Stimulated activated CD8-positive, alpha-beta memory T cell treated with anti-CD3 and anti-CD28 coated beads, Interleukin-7, amount 100 ng/mL, for 1 hour (primary cell): ENCODE data around the gene CD300H.

Source experiments
- DNase-seq, 2 donors: peaks; one replicate each; pipeline ENCODE4 v3.0.0-alpha.2; 2020; ENCODE audit warnings: low read depth in 2 of 2

CD300H gene

DNA sequence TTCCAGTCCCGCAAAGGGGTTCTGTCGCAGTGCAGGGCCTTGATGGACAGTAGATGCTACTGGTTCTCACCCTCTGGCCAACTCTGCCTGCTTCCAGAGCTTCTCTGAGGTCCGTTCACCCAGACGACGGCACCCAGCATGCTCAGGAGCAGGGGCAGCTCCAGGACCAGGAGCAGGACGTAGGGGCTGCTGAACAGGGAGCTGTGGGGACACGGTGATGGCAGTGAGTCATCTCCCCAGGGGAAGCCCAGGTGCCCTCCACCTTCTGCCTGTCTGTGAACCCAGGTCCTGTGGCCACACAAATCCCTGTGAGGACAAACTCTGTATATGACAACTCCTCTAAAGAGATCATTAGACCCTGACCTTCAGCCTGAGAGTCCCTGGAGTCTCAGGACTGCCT is 18.0 kb downstream of the CD300H start:
- no peak for DNase-seq

DNA sequence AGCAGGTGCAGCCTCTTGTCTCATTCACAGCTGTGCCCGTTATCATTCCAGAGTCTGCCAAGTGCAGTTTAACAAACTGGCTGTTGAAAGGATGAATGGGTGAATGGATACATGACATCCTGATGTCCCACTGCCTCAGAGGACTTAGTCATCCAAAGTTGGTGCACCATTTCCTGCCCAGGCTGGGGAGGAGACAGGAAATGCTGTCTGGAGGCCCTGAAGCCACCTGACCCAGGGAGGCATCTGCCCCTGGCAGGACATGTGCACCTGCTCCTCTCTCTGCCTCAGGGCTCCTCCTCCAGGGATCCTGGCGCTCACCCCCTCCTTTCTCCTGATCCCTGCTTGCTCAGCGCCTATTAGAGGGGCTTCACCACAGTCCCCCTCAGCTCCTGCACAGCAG is 19.6 kb downstream of the CD300H start:
- DNase-seq: no peak

DNA sequence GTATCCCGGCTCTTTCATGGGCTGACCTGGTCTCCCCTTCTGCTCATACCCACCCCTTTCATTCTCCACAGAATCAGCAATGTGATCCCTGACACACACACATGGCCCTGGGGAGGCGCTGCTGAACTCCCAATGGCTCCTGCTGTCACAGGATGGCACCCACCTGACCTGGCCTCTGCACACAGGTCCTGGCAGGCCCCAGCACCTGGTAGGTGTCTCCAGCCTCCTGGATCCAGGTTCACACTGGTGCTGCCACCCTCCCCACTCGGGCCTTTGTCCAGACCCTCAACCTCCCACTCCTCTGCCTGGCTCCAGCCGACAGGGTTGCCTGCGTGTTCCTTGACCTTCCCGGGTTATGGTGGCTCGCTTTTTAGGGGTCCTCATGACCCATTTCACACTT is 20.0 kb downstream of the CD300H start:
- DNase-seq: no peak

DNA sequence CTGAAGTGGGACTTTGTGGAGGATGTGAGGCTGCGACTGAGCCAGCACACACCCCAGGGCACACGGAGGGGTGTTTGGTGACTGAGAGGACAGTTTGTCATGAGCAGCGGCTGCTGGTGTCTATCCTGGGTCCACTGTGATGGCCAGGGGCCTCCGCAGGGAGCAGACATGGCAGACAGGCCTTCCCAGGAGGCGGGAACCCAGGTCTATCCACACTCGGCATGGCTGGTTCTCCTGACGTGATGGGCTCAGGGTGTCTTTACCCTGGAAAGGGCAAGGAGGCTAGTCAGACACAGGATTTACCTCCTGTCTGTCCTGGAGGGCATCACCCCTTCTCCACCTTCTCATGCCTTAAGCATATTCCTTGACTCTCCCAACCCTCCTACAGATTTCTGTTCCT is 20.7 kb downstream of the CD300H start:
- DNase-seq: no peak

DNA sequence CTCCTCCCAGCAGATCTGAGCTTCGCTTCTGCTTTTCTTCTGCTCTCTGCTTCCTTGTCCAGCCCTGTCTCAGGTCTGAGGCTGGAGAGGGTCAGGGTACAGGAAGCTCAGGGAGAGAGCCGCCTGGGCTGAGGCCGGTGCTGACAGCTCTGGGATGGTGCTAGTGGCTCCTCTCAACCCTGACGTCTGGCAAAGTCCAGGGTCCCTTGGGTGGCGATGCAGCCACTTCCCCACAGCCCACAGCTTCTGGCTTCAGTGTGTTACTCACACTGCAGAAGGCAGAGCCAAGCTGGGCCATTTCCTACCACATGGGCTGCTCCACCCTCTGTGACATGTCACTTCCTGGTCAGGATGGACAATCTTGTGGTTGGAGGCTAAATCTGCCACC is 21.5 kb downstream of the CD300H start, which contains the start of gene CD300C:
Gene CD300C (minus strand): TSS at position 273 of the 388 bp plus-strand sequence. CDS start 333 bp downstream, outside the sequence.
- no peak for DNase-seq

DNA sequence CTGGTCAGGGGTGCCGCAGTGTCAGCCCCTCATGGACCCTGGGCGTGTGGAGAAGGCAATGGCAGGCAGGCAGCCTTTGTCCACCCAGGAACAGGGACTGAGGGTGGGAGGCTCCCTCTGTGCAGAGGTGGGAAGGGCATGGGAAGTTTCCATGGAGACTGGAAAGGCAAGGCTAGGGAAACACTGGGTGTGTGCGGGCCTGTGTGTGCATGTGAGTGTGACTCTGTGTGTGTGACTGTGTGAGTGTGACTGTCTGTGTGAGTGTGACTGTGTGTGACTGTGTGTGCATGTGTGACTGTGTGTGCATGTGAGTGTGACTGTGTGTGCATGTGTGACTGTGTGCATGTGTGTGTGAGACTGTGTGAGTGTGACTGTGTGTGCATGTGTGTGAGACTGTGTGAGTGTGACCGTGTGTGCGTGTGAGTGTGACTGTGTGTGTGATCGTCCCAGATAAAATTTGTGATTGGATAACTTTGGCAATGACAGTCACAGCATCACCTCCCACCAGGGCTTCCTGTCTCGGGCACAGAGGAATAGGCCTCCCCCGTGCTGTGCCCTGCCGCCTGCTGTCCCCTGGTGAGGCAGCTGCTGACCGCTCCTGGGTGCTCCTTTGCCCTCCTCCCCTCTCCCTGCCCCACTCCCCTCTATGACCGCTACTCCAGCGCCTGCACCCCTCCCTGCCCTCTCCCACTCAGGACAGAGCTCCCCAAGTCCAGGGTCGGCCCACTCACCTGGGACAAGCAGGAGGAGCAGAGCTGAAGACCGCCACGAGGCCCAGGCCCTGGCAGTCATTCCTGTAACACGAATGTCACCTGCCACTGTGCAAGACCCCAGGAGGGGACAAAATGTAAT is 22.1 kb downstream of the CD300H start:
- no peak for DNase-seq

DNA sequence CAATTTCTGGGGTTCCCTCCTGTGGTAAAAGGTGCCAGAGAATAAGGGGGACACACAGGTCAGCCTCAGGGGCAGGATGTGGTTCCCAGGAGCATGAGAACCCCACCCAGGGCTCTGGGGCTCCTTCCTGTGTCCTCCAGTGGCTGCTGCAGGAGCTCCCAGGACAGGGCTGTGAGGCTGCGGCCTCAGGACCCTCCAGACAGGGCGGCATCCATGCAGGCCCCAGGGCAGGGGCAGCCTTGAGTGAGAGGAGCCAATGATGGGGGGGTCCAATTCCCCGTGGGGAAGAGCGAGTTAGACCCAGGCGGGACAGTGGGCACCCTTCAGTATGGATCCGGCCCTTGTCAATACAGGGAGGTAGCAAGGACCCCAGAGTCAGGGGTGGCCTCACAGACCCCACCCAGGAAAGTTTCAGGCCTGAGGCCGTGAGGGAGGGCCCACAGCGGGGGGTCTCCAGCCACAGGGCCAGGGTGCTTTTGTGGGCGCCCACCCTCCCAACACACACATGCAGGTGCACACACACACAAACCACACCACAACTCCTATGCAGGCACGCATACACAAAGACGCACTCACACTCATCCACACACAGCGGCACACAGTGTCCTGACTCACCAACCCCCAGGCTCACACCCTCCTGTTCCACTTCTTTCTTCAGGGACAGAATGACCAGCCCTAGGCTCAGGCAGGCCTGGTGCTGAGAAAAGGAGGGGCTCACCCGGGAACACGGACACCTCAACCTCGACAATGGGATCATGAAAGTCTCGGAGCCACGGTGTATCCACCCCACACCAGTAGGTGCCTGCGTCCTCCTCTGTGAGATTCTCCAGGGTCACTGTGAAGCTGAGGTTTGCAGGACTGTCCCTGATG is 23.2 kb downstream of the CD300H start:
- no peak for DNase-seq

DNA sequence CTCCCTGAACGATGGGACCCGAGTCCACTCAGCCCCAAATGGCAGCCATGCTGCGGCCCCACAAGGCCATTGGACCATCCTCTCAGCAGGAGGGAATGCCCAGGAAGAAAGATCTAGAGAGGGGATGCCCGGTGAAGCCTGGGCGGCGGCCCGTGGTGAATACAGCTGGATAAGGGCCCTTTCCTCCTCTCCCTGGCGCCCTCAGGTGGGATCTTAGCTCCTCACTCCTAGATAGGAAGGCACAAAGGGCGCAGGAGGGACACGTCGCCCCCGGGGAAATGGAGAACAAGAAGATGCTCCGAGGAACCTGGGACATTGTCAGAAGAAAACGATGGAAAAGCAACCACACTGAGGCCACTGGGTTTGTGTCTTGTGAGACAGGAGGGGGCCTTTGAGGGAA is 23.9 kb downstream of the CD300H start:
- DNase-seq: no peak

DNA sequence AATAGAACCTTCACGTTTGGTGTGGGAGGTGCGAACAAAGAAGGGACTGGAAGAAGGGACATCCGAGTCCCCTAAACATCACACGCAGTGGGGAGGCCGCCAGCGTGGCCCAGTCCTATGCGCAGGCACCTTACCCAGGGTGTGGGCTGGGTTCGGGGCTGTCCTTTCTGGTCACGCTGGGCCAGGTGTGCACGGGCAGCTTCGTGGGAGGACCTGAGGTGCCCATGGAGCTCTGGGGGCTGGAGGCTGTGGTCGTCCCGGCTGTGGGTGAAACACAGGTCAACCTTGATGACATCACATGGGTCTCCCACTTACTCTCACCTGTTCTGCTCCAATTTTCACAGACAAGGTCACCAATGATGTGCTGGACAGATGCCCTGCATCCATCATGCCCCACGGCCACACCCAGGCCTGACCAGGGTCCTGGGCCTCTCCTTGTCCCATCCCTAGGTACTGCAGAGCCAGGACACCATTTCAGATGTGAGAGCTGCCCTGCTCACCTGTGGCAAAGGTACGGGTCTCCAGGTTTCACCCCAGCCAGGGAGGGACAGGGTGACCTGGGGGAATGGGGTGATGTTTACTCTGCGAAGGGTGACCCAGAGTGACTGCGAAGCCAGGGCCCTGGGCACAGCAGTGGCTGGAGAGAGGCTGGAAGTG is 24.5 kb downstream of the CD300H start:
- no peak for DNase-seq

DNA sequence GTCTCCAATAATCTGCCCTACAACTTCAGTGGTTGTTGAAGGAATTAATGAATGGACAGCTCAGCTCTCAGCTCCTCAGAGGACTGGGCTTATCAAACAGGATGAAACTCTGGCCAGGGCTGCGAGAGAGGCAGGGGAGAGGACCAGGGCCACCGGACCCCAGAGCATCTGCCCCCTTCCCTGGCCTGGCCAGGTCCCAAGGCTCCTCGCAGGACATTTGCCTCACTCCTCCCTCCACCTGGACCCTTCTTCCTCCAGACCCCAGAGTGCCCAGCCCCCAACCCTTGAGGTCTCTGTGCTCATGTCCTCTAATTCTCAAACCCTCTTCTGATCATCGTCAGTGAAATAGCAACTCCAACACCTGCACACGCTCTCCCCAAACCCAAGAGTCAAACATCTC is 25.1 kb downstream of the CD300H start:
- DNase-seq: no peak

DNA sequence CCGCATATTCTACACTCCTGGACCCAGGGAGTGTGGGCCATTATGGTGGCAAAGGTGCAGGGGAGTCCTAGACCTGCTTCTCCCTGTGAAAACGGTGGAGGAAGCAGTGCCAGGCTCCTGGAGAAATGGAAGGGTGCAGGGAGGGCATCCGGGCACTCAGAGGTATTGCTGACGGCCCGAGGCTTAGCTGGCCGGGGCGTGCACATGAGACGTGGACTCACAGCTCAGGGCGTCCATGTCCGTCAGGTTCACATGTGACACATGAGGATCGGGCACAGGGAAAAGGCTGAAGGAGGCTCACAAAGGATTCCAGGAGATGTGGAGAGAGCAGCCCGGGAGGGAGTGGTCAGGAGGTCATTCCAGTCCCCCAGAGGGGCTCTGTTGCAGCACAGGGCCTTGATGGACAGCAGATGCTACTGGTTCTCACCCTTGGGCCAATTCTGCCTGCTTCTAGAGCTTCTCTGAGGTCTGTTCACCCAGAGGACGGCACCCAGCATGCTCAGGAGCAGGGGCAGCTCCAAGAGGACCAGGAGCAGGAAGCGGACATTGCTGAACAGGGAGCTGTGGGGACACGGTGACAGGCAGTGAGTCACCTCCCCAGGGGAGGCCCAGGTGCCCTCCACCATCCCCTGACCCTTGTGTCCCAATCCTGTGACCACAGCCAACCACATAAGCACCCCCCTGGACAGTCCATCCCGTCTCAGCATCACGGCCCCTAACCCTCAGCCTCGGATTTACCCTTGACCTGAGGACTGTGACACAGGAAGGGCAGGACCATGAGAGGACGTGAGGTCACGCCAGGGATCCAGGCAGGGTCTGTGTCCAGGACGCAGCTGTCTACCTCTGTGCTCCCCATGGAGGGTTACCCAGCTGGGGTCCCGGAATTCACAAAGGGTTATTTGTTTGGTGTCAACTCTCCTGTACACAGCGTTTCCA is 25.9 kb downstream of the CD300H start:
- DNase-seq: no peak

DNA sequence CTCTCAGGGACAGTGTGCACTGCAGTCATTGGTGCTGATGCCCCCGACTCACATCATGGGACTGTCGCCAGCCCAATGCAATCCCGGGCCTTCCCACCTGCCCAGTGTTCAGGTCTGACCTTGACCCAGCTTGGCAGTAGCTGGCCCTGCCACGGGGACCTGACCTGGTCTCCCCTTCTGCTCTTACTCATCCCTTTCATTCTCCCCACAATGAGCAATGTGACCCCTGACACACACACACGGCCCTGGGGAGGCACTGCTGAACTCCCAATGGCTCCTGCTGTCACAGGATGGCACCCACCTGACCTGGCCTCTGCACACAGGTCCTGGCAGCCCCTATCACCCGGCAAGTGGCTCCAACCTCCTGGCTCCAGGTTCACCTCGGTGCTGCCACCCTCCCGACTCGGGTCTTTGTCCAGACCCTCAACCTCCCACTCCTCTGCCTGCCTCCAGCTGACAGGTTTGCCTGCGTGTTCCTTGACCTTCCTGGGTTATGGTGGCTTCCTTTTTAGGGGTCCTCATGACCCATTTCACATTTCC is 28.0 kb downstream of the CD300H start:
- DNase-seq: no peak

DNA sequence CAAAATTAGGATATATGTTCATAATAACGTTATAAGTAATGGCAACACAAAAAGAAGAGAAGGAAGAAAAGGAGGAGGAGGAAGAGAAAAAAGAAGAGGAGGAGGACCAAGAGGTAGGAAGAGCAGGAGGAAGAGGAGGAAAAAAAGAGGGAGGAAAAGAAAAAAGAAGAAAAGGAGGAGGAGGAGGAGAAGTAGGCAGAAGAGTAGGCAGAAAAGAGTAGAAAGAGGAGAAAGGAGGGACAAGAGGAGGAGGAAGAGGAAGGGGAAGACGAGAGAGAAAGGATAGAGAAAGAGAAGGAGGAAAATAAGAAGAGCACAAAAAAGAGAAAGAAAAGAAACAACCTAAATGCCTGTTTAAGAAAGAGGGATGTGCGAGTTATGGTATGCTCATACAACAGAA is 30.4 kb downstream of the CD300H start:
- no peak for DNase-seq

DNA sequence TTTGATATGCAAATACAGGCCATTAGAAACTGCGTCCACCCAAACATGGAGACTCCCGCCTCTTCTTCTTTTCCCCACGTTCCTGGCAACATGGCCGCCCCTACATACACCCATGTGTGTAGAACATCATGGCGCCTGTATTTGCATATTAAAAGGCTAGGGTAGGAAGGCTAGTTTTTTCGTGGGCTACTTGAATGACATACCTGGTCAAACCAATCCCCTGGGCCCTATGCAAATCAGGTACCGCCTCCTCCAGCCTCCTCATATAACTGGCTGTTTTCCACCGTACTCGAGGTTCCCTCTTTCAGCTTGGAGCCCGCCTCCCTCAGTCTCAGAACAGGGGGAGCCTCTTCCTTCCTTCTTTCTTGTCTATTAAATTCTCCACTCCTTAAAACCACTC is 35.2 kb downstream of the CD300H start:
- DNase-seq: peak in 1 of 2 donors; percentile 4

DNA sequence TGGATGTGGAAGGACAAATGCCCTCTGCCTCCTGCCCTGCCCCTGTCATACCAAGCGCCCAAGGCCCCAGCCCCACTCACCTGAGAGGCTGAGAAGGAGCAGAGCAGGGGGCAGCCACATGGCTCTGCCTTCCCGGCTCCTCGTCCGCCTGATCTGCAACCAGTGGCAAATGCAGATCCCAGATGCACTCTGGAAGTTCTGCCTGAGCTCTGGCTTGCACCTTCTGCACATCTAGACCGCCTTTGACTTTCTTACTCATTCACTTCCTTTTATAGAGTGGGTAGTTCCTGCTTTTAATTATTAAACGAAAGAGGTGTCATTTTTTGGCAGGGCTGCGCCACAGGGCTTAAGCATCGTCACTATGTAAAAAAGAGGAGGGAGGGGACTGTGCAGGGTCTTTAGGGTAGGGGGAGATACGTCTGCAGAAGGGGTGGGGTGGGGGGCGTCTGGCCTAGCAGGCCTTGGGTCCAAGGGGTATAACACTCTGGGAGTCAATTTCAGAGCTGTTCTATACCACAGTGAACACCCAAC is 36.0 kb downstream of the CD300H start, which contains the start of gene CD300LB:
Gene CD300LB (minus strand): TSS at position 245 of the 531 bp plus-strand sequence. CDS start 125 bp downstream, at position 120.
- no peak for DNase-seq

DNA sequence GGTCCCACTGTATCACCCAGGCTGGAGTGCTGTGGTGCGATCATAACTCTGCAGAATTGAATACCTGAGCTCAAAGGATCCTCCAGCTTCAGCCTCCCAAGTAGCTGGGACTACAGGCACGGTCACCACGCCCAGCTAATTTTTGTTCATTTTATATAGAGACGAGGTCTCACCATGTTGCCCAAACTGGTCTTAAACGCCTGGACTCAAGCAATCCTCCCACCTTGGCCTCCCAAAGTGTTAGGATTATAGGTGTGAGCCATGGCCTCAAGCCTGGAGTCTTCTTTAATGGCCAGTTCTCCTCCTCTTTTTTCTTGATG is 36.5 kb downstream of the CD300H start:
- DNase-seq: no peak

DNA sequence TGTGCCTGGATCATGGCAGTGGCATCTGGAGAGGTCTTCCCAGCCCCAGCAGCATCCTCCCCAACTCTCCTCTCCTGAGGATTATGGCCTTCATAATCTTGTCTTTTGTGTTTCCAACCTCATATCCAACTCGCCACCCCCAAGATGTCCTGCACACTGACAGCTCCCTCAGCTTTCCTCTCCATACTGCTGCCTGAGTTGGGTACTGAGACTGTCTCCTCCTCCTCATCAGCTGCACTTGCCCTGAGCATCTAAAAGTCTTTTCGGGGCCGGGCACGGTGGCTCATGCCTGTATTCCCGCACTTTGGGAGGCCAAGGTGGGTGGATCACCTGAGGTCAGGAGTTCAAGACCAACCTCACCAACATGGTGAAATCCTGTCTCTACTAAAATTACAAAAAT is 38.1 kb downstream of the CD300H start:
- no peak for DNase-seq

DNA sequence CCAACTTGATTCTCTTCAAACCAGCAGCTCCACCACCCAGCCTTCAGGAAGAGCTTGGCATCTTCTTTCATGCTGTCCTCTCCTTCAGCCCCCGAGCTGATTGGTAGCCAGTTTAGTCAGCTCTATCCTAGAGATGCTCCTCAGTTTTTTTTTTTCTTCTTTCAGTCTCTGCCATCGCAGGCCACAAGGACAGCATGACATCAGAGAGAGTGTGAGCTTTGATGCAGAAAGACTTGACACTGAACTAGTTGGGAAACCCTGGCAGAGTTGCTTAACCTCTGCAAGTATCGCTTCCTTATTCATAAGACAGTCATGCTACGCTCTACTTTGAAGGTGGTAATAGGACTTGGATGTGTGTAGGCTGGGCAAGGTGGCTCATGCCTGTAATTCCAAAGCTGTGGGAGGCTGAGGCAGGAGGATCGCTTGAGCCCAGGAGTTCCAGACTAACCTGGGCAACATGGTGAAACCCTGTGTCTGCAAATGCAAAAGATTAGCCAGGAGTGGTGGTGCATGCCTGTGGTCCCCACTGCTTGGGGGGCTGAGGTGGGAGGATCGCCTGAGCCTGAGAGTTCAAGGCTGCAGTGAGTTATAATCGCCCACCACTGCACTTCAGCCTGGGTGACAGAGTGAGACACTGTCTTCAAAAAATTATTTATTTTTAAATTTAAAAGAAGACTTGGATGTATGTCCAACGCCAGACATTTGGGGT is 38.7 kb downstream of the CD300H start:
- no peak for DNase-seq

DNA sequence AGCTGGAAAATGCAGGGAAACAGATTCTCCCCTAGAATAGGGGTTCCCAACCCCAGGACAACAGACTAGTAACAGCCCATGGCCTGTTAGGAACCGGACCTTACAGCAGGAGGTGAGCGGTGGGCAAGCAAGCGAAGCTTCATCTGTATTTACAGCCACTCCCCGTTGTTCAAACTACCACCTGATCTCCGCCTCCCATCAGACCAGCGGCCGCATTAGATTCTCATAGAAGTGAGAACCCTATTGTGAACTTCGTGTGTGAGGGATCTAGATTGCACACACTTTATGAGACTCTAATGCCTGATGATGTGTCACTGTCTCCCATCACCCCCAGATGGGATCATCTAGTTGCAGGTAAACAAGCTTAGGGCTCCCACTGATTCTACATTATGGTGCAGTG is 39.6 kb downstream of the CD300H start:
- DNase-seq: no peak

DNA sequence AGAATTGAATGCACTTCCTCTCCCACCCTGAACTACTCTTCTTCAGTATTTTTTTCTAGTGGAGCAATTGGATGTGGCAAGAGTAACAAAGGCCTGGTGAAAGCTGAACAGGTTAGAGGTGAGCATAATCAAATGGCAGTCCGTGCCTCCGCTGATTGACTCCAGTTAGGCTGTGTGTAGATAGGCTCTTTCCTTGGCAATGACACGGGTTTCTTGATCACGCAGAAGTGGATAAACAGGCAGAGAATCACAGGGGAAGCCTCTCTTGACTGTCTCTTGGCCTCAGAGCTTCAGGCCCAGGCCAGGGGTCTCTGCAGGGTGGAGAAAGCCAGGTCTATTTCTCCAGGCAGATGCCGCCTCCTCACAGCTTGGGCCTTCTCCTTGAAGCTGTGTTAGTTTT is 40.2 kb downstream of the CD300H start:
- no peak for DNase-seq
